HepG2 (cell line): ENCODE data around the gene NAALADL1. TPM values are rescaled to one million over a fixed set of nuclear protein-coding genes. Genes with fewer than 3 reads are reported as not detected.
A peak's percentile ranks its signal among the peaks of the same experiment; 100 is the strongest.

Source experiments
- AHDC1 ChIP-seq: sonication (generic); formaldehyde crosslinking; IDR thresholded peaks from 2 replicates; pipeline ENCODE4 v1.5.1; 2020; ENCODE audit warnings: mild to moderate bottlenecking, missing genetic modification reagents, borderline replicate concordance
- DNMT1 ChIP-seq: sonication (generic); formaldehyde crosslinking; IDR thresholded peaks from 2 replicates; pipeline ENCODE4 v1.5.1; 2020; ENCODE audit warnings: mild to moderate bottlenecking, missing genetic modification reagents
- EP300 ChIP-seq, 3 experiments: sonication (generic) in 1 of 3; formaldehyde crosslinking in 1 of 3; IDR thresholded peaks; 2 replicates each; pipeline versions ENCODE4 v1.5.1 to v1.6.1; 2011 to 2020; ENCODE audit warnings: low read depth in 2 of 3, low read length in 2 of 3, borderline replicate concordance in 1 of 3, improper control_type of control experiment in 1 of 3, mild to moderate bottlenecking in 1 of 3, missing genetic modification reagents in 1 of 3, moderate library complexity in 1 of 3
- ESRRA ChIP-seq: sonication (generic); formaldehyde crosslinking; IDR thresholded peaks from 2 replicates; pipeline ENCODE4 v1.5.1; 2020; ENCODE audit warnings: mild to moderate bottlenecking, low read depth, missing genetic modification reagents
- GABPA ChIP-seq, 2 experiments: IDR thresholded peaks; 2 replicates each; pipeline ENCODE4 v1.6.1; 2011 to 2016; ENCODE audit warnings: low read depth in 2 of 2, low read length in 1 of 2, missing biosample characterization in 1 of 2, missing genetic modification characterization in 1 of 2
- GMEB1 ChIP-seq: sonication (generic); formaldehyde crosslinking; IDR thresholded peaks from 2 replicates; pipeline ENCODE4 v1.5.1; 2020; ENCODE audit warnings: missing genetic modification reagents, mild to moderate bottlenecking, borderline replicate concordance
- GZF1 ChIP-seq: sonication (generic); formaldehyde crosslinking; IDR thresholded peaks from 2 replicates; pipeline ENCODE4 v1.5.1; 2020; ENCODE audit warnings: mild to moderate bottlenecking, missing genetic modification reagents
- HNF4A ChIP-seq: sonication (generic); formaldehyde crosslinking; IDR thresholded peaks from 2 replicates; pipeline ENCODE4 v1.4.0; 2020; ENCODE audit warnings: missing genetic modification reagents
- HOXA3 ChIP-seq: sonication (generic); formaldehyde crosslinking; IDR thresholded peaks from 2 replicates; pipeline ENCODE4 v1.5.0; 2020; ENCODE audit warnings: missing genetic modification reagents
- KAT8 ChIP-seq: IDR thresholded peaks from 2 replicates; pipeline ENCODE4 v1.6.1; 2016; ENCODE audit warnings: missing genetic modification reagents, missing compliant biosample characterization
- KDM6A ChIP-seq: IDR thresholded peaks from 2 replicates; pipeline ENCODE4 v1.6.1; 2016; ENCODE audit warnings: low read depth
- MAX ChIP-seq: IDR thresholded peaks from 2 replicates; pipeline ENCODE4 v1.6.1; 2012; ENCODE audit warnings: inconsistent platforms
- NONO ChIP-seq, 2 experiments: fragments of 450-650 bp in 1 of 2; sonication (generic) in 1 of 2; formaldehyde crosslinking in 1 of 2; IDR thresholded peaks in 1 of 2; conservative IDR thresholded peaks in 1 of 2; 2 replicates each; pipeline versions ENCODE4 v1.6.1 to v1.8.0; 2017 to 2022; ENCODE audit warnings: mild to moderate bottlenecking in 1 of 2, missing genetic modification reagents in 1 of 2, moderate library complexity in 1 of 2
- PAXIP1 ChIP-seq: sonication (generic); formaldehyde crosslinking; conservative IDR thresholded peaks from 2 replicates; pipeline ENCODE4 v1.4.0; 2020; ENCODE audit warnings: mild to moderate bottlenecking, missing genetic modification reagents, moderate library complexity
- ZNF430 ChIP-seq: sonication (generic); formaldehyde crosslinking; IDR thresholded peaks from 2 replicates; pipeline ENCODE4 v1.9.0; 2021; ENCODE audit warnings: mild to moderate bottlenecking, missing genetic modification reagents
- ZNF761 ChIP-seq: sonication (generic); formaldehyde crosslinking; conservative IDR thresholded peaks from 2 replicates; pipeline ENCODE4 v1.4.0; 2020; ENCODE audit warnings: mild to moderate bottlenecking, missing genetic modification reagents
- ZSCAN21 ChIP-seq: sonication (generic); formaldehyde crosslinking; IDR thresholded peaks from 2 replicates; pipeline ENCODE4 v1.8.0; 2022; ENCODE audit warnings: mild to moderate bottlenecking, missing genetic modification reagents, moderate library complexity, borderline replicate concordance
- polyA plus RNA-seq, 8 experiments: library from polyadenylated mRNA; depleted of rRNA in 3 of 8; stranded (reverse) in 7 of 8; unstranded in 1 of 8; fragments of >200 nt; fragmentation: Illumina TruSeq in 4 of 8; extraction: Trizol in 4 of 8; gene quantifications; 2 replicates each; pipeline versions ENCODE4 v1.2.1 to v1.2.3, GENCODE V29; 2011 to 2016; ENCODE audit warnings: low read depth in 4 of 8, missing spikeins in 1 of 8, mixed read lengths in 1 of 8; ENCODE audit not compliant: insufficient read depth in 1 of 8
- total RNA-seq, 5 experiments: library from RNA; depleted of rRNA; stranded (reverse); fragments of >200 nt; fragmentation: Illumina TruSeq; extraction: Trizol; gene quantifications; 2 replicates each; pipeline ENCODE4 v1.2.3, GENCODE V29; 2016; ENCODE audit warnings: low read depth in 1 of 5

NAALADL1 gene
- total and polyA plus RNA-seq, 2 of the 13 experiments (the other 11 are each of a cell fraction or from before 2014, with no cell fraction given), result 9.3 to 33.9 TPM

GRCh38 chr11:65065851-65066250 lies 7.5 kb upstream of the NAALADL1 start (continued):
- TF ChIP-seq ZSCAN21 (CRISPR knock-in tag), result 0 out of 2 replicates have a peak, but pooled peaks have one; percentile 45
- no peak for TF ChIP-seq DNMT1 (CRISPR knock-in tag)
- TF ChIP-seq GMEB1 (CRISPR knock-in tag), result 0 out of 2 replicates have a peak, but pooled peaks have one; percentile 15
- TF ChIP-seq GABPA (IDR thresholded peaks at IDR 0.05; ENCODE audit: low read depth, low read length), result no peak
- TF ChIP-seq GABPA (CRISPR knock-in tag; IDR thresholded peaks at IDR 0.05; ENCODE audit: low read depth), result peak; percentile 12; the same call in 1 of the 2 replicates
- peak; percentile 11; the same call in 1 of the 2 replicates for TF ChIP-seq MAX
- peak in 1 of 2 experiments; percentile 43; a peak in 1 of 4 replicates for TF ChIP-seq EP300 (IDR thresholded peaks at IDR 0.05; ENCODE audit: low read depth in 2 of 2, low read length in 2 of 2)
- no peak for TF ChIP-seq EP300 (CRISPR knock-in tag; IDR thresholded peaks at IDR 0.05; ENCODE audit: borderline replicate concordance)
- TF ChIP-seq HOXA3 (CRISPR knock-in tag), result peak; percentile 23; the same call in 1 of the 2 replicates
- no peak for TF ChIP-seq GZF1
- peak; percentile 54; the same call in 1 of the 2 replicates for TF ChIP-seq ZNF430 (CRISPR knock-in tag)
- peak; percentile 83 for TF ChIP-seq PAXIP1 (CRISPR knock-in tag)
- peak; percentile 52; the same call in 1 of the 2 replicates for TF ChIP-seq ESRRA (CRISPR knock-in tag)
- no peak for TF ChIP-seq AHDC1 (CRISPR knock-in tag)
- TF ChIP-seq ZNF761 (CRISPR knock-in tag), result no peak
- peak; percentile 28; the same call in 1 of the 2 replicates for TF ChIP-seq KDM6A (CRISPR knock-in tag)
- peak; percentile 53 for TF ChIP-seq HNF4A
- TF ChIP-seq NONO (IDR thresholded peaks at IDR 0.05), result no peak
- TF ChIP-seq NONO (CRISPR knock-in tag; conservative IDR thresholded peaks at IDR 0.05), result 0 out of 2 replicates have a peak, but pooled peaks have one; percentile 35
- TF ChIP-seq KAT8 (CRISPR knock-in tag), result no peak
